ENCODE measurements around the gene CTNS. TPM values are rescaled to one million over a fixed set of nuclear protein-coding genes. Genes with fewer than 3 reads are reported as not detected.

CTNS gene
- total RNA-seq, 1 donor from 2014 or later, result 11.5 TPM

- H3K27ac ChIP-seq (ENCODE audit: low read depth, low read length), result no peak overlapping the region
- H3K9ac ChIP-seq (ENCODE audit: low read depth in 1 of 3, low read length in 3 of 3), result peak overlapping the region in 1 of 3 donors; percentile 33
- H3K9me3 ChIP-seq (ENCODE audit: control insufficient read depth in 3 of 3, low read length in 3 of 3), result no peaks in the 10 kb centered on the region
- H3K4me1 ChIP-seq (ENCODE audit: control insufficient read depth in 3 of 3, insufficient read depth in 3 of 3, low read length in 3 of 3), result peaks cover 2 to 34% (median 18%) of the 10 kb centered on the region in 3 donors
- H3K27me3 ChIP-seq (ENCODE audit: control insufficient read depth in 3 of 3, insufficient read depth in 3 of 3, low read length in 3 of 3), result peaks cover 0 to 15% (median 1%) of the 10 kb centered on the region in 3 donors
- H3K36me3 ChIP-seq (ENCODE audit: control insufficient read depth in 3 of 3, insufficient read depth in 3 of 3, low read length in 3 of 3), result peaks cover 11 to 16% (median 13%) of the 10 kb centered on the region in 3 donors
- H3K4me3 ChIP-seq (ENCODE audit: low read length in 3 of 3), result no peak overlapping the region
Measured at GRCh38 chr17:3690094-3690715, 53.6 kb downstream of the CTNS start.

- Histone ChIP-seq H3K27ac (ENCODE audit: low read depth, low read length) (no peak overlapping the region), H3K9me3 (ENCODE audit: control insufficient read depth in 3 of 3, low read length in 3 of 3) (no peaks in the 10 kb centered on the region), H3K4me3 (ENCODE audit: low read length in 3 of 3) (no peak overlapping the region), H3K36me3 (ENCODE audit: control insufficient read depth in 3 of 3, insufficient read depth in 3 of 3, low read length in 3 of 3) (peaks cover 11 to 16% (median 13%) of the 10 kb centered on the region in 3 donors), H3K27me3 (ENCODE audit: control insufficient read depth in 3 of 3, insufficient read depth in 3 of 3, low read length in 3 of 3) (peaks cover 0 to 15% (median 5%) of the 10 kb centered on the region in 3 donors), H3K4me1 (ENCODE audit: control insufficient read depth in 3 of 3, insufficient read depth in 3 of 3, low read length in 3 of 3) (peaks cover 5 to 40% (median 20%) of the 10 kb centered on the region in 3 donors), H3K9ac (ENCODE audit: low read depth in 1 of 3, low read length in 3 of 3) (peak overlapping the region in 1 of 3 donors; percentile 33)
Measured at GRCh38 chr17:3691617-3692067, 55.1 kb downstream of the CTNS start.

- H3K27me3 ChIP-seq (ENCODE audit: control insufficient read depth in 3 of 3, insufficient read depth in 3 of 3, low read length in 3 of 3), result peaks cover 0 to 15% (median 5%) of the 10 kb centered on the region in 3 donors
- no peaks in the 10 kb centered on the region for H3K9me3 ChIP-seq (ENCODE audit: control insufficient read depth in 3 of 3, low read length in 3 of 3)
- H3K36me3 ChIP-seq (ENCODE audit: control insufficient read depth in 3 of 3, insufficient read depth in 3 of 3, low read length in 3 of 3), result peaks cover 11 to 16% (median 13%) of the 10 kb centered on the region in 3 donors
- H3K4me3 ChIP-seq (ENCODE audit: low read length in 3 of 3), result no peak overlapping the region
- peaks cover 5 to 40% (median 20%) of the 10 kb centered on the region in 3 donors for H3K4me1 ChIP-seq (ENCODE audit: control insufficient read depth in 3 of 3, insufficient read depth in 3 of 3, low read length in 3 of 3)
- H3K27ac ChIP-seq (ENCODE audit: low read depth, low read length), result no peak overlapping the region
- H3K9ac ChIP-seq (ENCODE audit: low read depth in 1 of 3, low read length in 3 of 3), result peak overlapping the region in 1 of 3 donors; percentile 14
Measured at GRCh38 chr17:3692346-3692745, 55.8 kb downstream of the CTNS start.

DNA sequence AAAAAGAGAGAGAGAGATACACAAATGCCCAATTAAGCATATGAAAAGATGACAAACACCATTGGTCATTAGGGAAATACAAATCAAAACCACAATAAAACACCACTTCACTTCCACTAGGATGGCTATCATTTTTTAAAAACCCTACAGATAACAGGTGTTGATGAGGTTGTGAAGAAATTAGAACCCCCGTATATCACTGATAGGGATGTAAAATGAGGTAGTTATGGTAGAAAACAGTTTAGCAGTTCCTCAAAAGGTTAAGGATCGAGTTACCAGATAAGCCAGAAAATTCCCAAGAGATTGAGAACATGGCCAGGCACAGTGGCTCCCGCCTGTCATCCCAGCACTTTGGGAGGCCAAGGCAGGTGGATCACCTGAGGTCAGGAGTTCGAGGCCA lies 56.6 kb downstream of the CTNS start:
- Histone ChIP-seq H3K27ac (ENCODE audit: low read depth, low read length) (peak overlapping the region; percentile 13), H3K9ac (ENCODE audit: low read depth in 1 of 3, low read length in 3 of 3) (no peak overlapping the region), H3K36me3 (ENCODE audit: control insufficient read depth in 3 of 3, insufficient read depth in 3 of 3, low read length in 3 of 3) (peaks cover 11 to 15% (median 15%) of the 10 kb centered on the region in 3 donors), H3K9me3 (ENCODE audit: control insufficient read depth in 3 of 3, low read length in 3 of 3) (no peaks in the 10 kb centered on the region), H3K4me3 (ENCODE audit: low read length in 3 of 3) (no peak overlapping the region), H3K4me1 (ENCODE audit: control insufficient read depth in 3 of 3, insufficient read depth in 3 of 3, low read length in 3 of 3) (peaks cover 5 to 40% (median 20%) of the 10 kb centered on the region in 3 donors), H3K27me3 (ENCODE audit: control insufficient read depth in 3 of 3, insufficient read depth in 3 of 3, low read length in 3 of 3) (peaks cover 0 to 15% (median 5%) of the 10 kb centered on the region in 3 donors)

DNA sequence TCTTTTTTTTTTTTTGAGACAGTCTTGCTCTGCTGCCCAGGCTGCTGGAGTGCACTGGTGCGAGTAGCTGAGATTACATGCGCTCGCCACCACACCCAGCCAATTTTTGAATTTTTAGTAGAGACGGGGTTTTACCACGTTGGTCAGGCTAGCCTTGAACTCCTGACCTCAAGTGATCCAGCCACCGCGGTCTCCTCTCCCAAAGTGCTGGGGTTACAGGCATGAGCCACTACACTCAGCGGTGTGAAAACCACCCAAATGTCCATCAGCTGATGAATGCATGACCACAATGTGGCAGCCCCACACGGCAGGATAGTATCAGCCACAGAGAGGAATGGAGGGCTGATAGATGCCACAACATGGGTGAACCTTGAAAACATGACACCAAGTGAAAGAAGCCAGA lies 57.3 kb downstream of the CTNS start:
- Histone ChIP-seq H3K9ac (ENCODE audit: low read depth in 1 of 3, low read length in 3 of 3) (peak overlapping the region in 2 of 3 donors; percentile 40 to 91), H3K4me3 (ENCODE audit: low read length in 3 of 3) (no peak overlapping the region), H3K27ac (ENCODE audit: low read depth, low read length) (peak overlapping the region; percentile 99), H3K36me3 (ENCODE audit: control insufficient read depth in 3 of 3, insufficient read depth in 3 of 3, low read length in 3 of 3) (peaks cover 5 to 13% (median 12%) of the 10 kb centered on the region in 3 donors), H3K4me1 (ENCODE audit: control insufficient read depth in 3 of 3, insufficient read depth in 3 of 3, low read length in 3 of 3) (peaks cover 5 to 40% (median 20%) of the 10 kb centered on the region in 3 donors), H3K9me3 (ENCODE audit: control insufficient read depth in 3 of 3, low read length in 3 of 3) (no peaks in the 10 kb centered on the region), H3K27me3 (ENCODE audit: control insufficient read depth in 3 of 3, insufficient read depth in 3 of 3, low read length in 3 of 3) (peaks cover 0 to 15% (median 5%) of the 10 kb centered on the region in 3 donors)

- Histone ChIP-seq H3K27me3 (ENCODE audit: control insufficient read depth in 3 of 3, insufficient read depth in 3 of 3, low read length in 3 of 3) (peaks cover 0 to 15% (median 5%) of the 10 kb centered on the region in 3 donors), H3K4me3 (ENCODE audit: low read length in 3 of 3) (peak overlapping the region; percentile 74 to 84 (median 75)), H3K9me3 (ENCODE audit: control insufficient read depth in 3 of 3, low read length in 3 of 3) (no peaks in the 10 kb centered on the region), H3K36me3 (ENCODE audit: control insufficient read depth in 3 of 3, insufficient read depth in 3 of 3, low read length in 3 of 3) (peaks cover 3 to 7% (median 6%) of the 10 kb centered on the region in 3 donors), H3K27ac (ENCODE audit: low read depth, low read length) (peak overlapping the region; percentile 99), H3K9ac (ENCODE audit: low read depth in 1 of 3, low read length in 3 of 3) (peak overlapping the region; percentile 87 to 92 (median 91)), H3K4me1 (ENCODE audit: control insufficient read depth in 3 of 3, insufficient read depth in 3 of 3, low read length in 3 of 3) (peaks cover 5 to 40% (median 19%) of the 10 kb centered on the region in 3 donors)
Measured at GRCh38 chr17:3695129-3695722, 58.7 kb downstream of the CTNS start.

GRCh38 chr17:3695723-3696411 lies 59.3 kb downstream of the CTNS start, which contains the start of gene P2RX5:
P2RX5 (minus strand) TSS chr17:3696155; CDS start chr17:3696005, 150 bp downstream.
- H3K4me1 ChIP-seq (ENCODE audit: control insufficient read depth in 3 of 3, insufficient read depth in 3 of 3, low read length in 3 of 3), result peaks cover 5 to 35% (median 16%) of the 10 kb centered on the region in 3 donors
- peak within 1 kb of the TSS; percentile 99 for H3K27ac ChIP-seq (ENCODE audit: low read depth, low read length)
- no peaks in the 10 kb centered on the region for H3K9me3 ChIP-seq (ENCODE audit: control insufficient read depth in 3 of 3, low read length in 3 of 3)
- H3K4me3 ChIP-seq (ENCODE audit: low read length in 3 of 3), result peak within 1 kb of the TSS; percentile 74 to 84 (median 75)
- peaks cover 0 to 6% (median 6%) of the 10 kb centered on the region in 3 donors for H3K36me3 ChIP-seq (ENCODE audit: control insufficient read depth in 3 of 3, insufficient read depth in 3 of 3, low read length in 3 of 3)
- H3K9ac ChIP-seq (ENCODE audit: low read depth in 1 of 3, low read length in 3 of 3), result peak within 1 kb of the TSS; percentile 87 to 92 (median 91)
- peaks cover 0 to 15% (median 5%) of the 10 kb centered on the region in 3 donors for H3K27me3 ChIP-seq (ENCODE audit: control insufficient read depth in 3 of 3, insufficient read depth in 3 of 3, low read length in 3 of 3)

- H3K36me3 ChIP-seq (ENCODE audit: control insufficient read depth in 3 of 3, insufficient read depth in 3 of 3, low read length in 3 of 3), result peaks cover 0 to 4% (median 3%) of the 10 kb centered on the region in 3 donors
- peaks cover 0 to 9% (median 5%) of the 10 kb centered on the region in 3 donors for H3K27me3 ChIP-seq (ENCODE audit: control insufficient read depth in 3 of 3, insufficient read depth in 3 of 3, low read length in 3 of 3)
- peak overlapping the region in 2 of 3 donors; percentile 91 to 92 for H3K9ac ChIP-seq (ENCODE audit: low read depth in 1 of 3, low read length in 3 of 3)
- H3K27ac ChIP-seq (ENCODE audit: low read depth, low read length), result peak overlapping the region; percentile 99
- peak overlapping the region in 2 of 3 donors; percentile 74 to 84 for H3K4me3 ChIP-seq (ENCODE audit: low read length in 3 of 3)
- no peaks in the 10 kb centered on the region for H3K9me3 ChIP-seq (ENCODE audit: control insufficient read depth in 3 of 3, low read length in 3 of 3)
- peaks cover 5 to 26% (median 14%) of the 10 kb centered on the region in 3 donors for H3K4me1 ChIP-seq (ENCODE audit: control insufficient read depth in 3 of 3, insufficient read depth in 3 of 3, low read length in 3 of 3)
Measured at GRCh38 chr17:3697103-3697476, 60.5 kb downstream of the CTNS start.

GRCh38 chr17:3698139-3698538 lies 61.6 kb downstream of the CTNS start:
- peaks cover 0 to 9% (median 5%) of the 10 kb centered on the region in 3 donors for H3K27me3 ChIP-seq (ENCODE audit: control insufficient read depth in 3 of 3, insufficient read depth in 3 of 3, low read length in 3 of 3)
- no peaks in the 10 kb centered on the region for H3K9me3 ChIP-seq (ENCODE audit: control insufficient read depth in 3 of 3, low read length in 3 of 3)
- no peak overlapping the region for H3K27ac ChIP-seq (ENCODE audit: low read depth, low read length)
- H3K9ac ChIP-seq (ENCODE audit: low read depth in 1 of 3, low read length in 3 of 3), result no peak overlapping the region
- H3K4me3 ChIP-seq (ENCODE audit: low read length in 3 of 3), result no peak overlapping the region
- peaks cover 5 to 24% (median 14%) of the 10 kb centered on the region in 3 donors for H3K4me1 ChIP-seq (ENCODE audit: control insufficient read depth in 3 of 3, insufficient read depth in 3 of 3, low read length in 3 of 3)
- H3K36me3 ChIP-seq (ENCODE audit: control insufficient read depth in 3 of 3, insufficient read depth in 3 of 3, low read length in 3 of 3), result peaks cover 0 to 4% (median 3%) of the 10 kb centered on the region in 3 donors
